ENCODE data around the gene SBK1.
A peak's percentile ranks its signal among the peaks of the same experiment; 100 is the strongest.
"Not testable (repeated sequence)": the region's sequence is repeated elsewhere in the genome, so short reads cannot be mapped to it uniquely, and the experiment has no call there.

The SBK1 gene

DNA sequence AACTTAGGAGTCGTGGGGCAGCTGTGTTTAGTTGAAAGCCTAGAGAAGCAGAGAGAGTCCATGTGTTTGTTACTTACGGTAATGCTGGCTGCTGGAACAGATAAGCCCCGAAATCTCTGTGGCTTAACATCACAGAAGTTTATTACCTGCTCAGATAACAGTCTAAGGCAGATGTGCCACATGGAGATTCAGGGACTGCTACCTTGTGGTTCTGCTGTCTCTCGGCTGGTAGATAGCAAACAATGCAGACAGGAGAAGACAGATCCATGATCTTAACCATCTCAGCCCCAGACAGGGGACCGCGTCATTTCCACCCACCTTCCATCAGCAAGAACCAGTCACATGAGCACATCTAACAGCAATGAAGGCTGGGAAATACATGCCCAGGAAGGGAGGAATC lies 40.3 kb downstream of the SBK1 start:
- H3K4me1 Mint-ChIP-seq; H3K4me3 Mint-ChIP-seq; ATAC-seq (replicated peaks; ENCODE audit: extremely low read depth, poor library complexity, severe bottlenecking); DNase-seq (ENCODE audit: low spot score in 2 of 2); H3K27ac Mint-ChIP-seq (ENCODE audit: low read depth); H3K36me3 Mint-ChIP-seq (ENCODE audit: insufficient read depth); H3K9me3 Mint-ChIP-seq; H3K27me3 Mint-ChIP-seq: not testable (repeated sequence)

DNA sequence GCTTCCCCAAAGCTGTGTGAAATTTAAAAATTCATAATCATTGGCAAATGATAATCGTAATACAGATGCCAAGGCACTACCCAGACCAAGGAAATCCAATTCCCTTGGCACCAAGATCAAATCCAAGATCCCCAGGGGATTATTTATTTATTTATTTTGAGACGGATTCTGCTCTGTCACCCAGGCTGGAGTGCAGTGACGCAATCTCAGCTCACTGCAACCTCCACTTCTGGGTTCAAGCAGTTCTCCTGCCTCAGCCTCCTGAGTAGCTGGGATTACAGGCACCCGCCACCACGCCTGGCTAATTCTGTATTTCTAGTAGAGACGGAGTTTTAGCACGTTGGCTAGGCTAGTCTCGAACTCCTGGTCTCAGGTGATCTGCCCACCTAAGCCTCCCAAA lies 43.4 kb downstream of the SBK1 start:
- DNase-seq (ENCODE audit: low spot score in 2 of 2); H3K9me3 Mint-ChIP-seq; H3K27ac Mint-ChIP-seq (ENCODE audit: low read depth); ATAC-seq (replicated peaks; ENCODE audit: extremely low read depth, poor library complexity, severe bottlenecking); H3K36me3 Mint-ChIP-seq (ENCODE audit: insufficient read depth); H3K27me3 Mint-ChIP-seq; H3K4me1 Mint-ChIP-seq; H3K4me3 Mint-ChIP-seq: not testable (repeated sequence)

DNA sequence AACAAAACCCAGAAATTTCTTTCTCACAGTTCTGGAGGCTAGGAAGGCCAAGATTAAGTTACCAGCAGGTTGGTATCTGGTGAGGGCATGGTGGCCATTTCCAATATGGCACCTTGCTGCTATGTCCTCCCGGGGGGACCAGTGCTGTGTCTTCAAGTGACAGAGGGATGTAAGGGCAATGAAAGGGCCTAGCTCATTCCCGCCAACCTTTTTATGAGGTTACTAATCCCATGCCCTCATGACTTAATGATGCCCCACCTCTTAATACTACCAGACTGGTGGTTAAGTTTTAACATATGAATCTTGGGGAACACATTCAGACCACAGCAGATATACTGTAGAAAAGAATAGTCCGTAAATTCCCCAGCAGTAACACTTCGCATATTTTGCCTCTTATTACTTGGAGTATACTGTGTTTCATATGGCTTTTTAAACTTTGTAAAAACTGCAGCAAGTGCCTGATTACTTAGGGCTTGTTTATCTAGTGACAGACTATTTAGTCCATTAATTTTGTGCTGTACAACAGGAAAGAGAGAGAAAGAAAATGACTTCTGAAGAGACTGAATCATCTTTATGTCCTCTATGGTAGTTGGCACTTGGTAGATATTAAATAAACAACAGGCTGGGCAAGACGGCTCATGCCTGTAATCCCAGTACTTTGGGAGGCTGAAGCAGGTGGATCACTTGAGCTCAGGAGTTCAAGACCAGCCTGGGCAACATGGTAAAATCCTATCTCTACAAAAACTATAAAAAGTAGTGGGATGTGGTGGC lies 44.8 kb downstream of the SBK1 start:
- not testable (repeated sequence) for DNase-seq (ENCODE audit: low spot score in 2 of 2); H3K36me3 Mint-ChIP-seq (ENCODE audit: insufficient read depth); H3K27me3 Mint-ChIP-seq; H3K4me1 Mint-ChIP-seq; H3K9me3 Mint-ChIP-seq; H3K4me3 Mint-ChIP-seq; H3K27ac Mint-ChIP-seq (ENCODE audit: low read depth); ATAC-seq (replicated peaks; ENCODE audit: extremely low read depth, poor library complexity, severe bottlenecking)

GRCh38 chr16:28338230-28338629 lies 45.9 kb downstream of the SBK1 start:
- ATAC-seq (replicated peaks; ENCODE audit: extremely low read depth, poor library complexity, severe bottlenecking); H3K27me3 Mint-ChIP-seq; H3K9me3 Mint-ChIP-seq; DNase-seq (ENCODE audit: low spot score in 2 of 2); H3K4me3 Mint-ChIP-seq; H3K36me3 Mint-ChIP-seq (ENCODE audit: insufficient read depth); H3K27ac Mint-ChIP-seq (ENCODE audit: low read depth); H3K4me1 Mint-ChIP-seq: not testable (repeated sequence)

DNA sequence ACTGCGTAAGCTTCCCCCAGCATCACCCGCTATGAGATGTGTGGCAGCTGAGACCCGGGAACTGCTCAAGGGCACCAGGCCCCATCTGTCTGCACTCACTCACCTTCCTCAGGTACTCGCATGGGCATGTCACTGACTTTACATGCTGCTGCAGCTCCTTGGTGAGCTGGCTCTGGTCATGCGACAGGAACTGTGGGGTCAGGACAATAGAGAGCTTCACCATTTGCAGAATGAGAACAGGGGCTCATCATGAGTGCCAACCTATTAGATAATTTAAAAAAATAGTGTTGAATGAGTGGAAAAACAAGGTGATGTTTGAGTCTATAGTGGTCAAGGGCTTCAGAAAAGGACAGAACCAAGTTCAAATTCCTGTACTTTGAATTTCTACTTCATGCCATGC lies 70.3 kb downstream of the SBK1 start:
- not testable (repeated sequence) for ATAC-seq (replicated peaks; ENCODE audit: extremely low read depth, poor library complexity, severe bottlenecking); H3K4me3 Mint-ChIP-seq; H3K36me3 Mint-ChIP-seq (ENCODE audit: insufficient read depth); H3K9me3 Mint-ChIP-seq; H3K4me1 Mint-ChIP-seq; DNase-seq (ENCODE audit: low spot score in 2 of 2); H3K27me3 Mint-ChIP-seq; H3K27ac Mint-ChIP-seq (ENCODE audit: low read depth)

- H3K4me1 Mint-ChIP-seq; H3K4me3 Mint-ChIP-seq; H3K27me3 Mint-ChIP-seq; H3K27ac Mint-ChIP-seq (ENCODE audit: low read depth); DNase-seq (ENCODE audit: low spot score in 2 of 2); H3K36me3 Mint-ChIP-seq (ENCODE audit: insufficient read depth); ATAC-seq (replicated peaks; ENCODE audit: extremely low read depth, poor library complexity, severe bottlenecking); H3K9me3 Mint-ChIP-seq: not testable (repeated sequence)
Observed at GRCh38 chr16:28363408-28363807, 71.1 kb downstream of the SBK1 start, which contains the start of gene NPIPB6. TSS of gene NPIPB6 (minus strand) at chr16:28363508. CDS start at chr16:28362822, 686 bp downstream.

DNA sequence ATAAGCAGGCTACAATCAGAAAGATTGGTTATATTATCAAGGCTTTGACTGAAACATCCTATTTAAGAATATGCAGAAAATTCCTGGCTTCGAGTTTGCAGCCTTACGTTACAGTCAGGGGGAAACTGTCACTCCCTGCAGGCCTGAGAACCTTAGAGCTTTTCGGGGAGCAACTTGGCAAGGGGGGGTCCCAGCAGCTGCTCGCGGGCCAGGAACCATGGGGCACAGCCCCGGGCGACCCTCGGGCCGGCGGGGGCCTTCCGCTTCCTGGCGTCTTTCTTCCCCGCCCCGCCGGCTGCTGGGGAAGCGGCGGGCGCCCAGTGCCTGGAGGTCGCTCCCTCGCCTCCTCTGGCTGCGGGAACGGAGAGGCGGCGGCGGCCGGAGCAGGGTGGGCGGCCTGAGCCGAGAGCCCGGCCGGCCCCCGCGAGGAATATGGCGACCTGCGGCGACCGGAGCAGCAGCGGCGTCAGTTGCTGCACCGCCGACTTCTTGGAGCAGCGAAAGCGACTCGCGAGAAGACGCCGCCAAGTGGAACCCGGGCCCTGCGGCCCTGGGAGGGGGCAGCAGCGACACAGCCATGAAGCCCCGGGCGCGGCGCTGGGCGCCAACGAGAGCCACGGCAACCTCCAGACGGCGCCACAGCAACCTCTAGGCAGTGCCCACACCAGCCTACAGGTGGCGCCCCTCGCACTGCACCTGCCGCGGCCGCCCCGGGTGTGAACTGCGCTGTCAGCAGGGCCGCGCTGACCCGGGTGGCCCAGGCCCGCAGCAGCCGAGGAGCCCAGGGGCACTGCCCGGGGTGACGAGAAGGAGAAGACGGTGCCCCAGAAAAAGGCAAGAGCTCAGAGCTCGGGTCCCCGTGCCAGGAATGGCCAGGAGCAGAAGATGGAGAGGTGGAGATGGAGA lies 72.2 kb downstream of the SBK1 start:
- ATAC-seq (replicated peaks; ENCODE audit: extremely low read depth, poor library complexity, severe bottlenecking) (peak; percentile 99), DNase-seq (ENCODE audit: low spot score in 2 of 2) (peak in 1 of 2 donors; percentile 22)
- not testable (repeated sequence) for H3K27ac Mint-ChIP-seq (ENCODE audit: low read depth); H3K27me3 Mint-ChIP-seq; H3K4me3 Mint-ChIP-seq; H3K36me3 Mint-ChIP-seq (ENCODE audit: insufficient read depth); H3K4me1 Mint-ChIP-seq; H3K9me3 Mint-ChIP-seq

GRCh38 chr16:28367926-28368325 lies 75.6 kb downstream of the SBK1 start:
- not testable (repeated sequence) for H3K9me3 Mint-ChIP-seq; H3K27me3 Mint-ChIP-seq; H3K36me3 Mint-ChIP-seq (ENCODE audit: insufficient read depth); H3K4me1 Mint-ChIP-seq; H3K27ac Mint-ChIP-seq (ENCODE audit: low read depth); DNase-seq (ENCODE audit: low spot score in 2 of 2); ATAC-seq (replicated peaks; ENCODE audit: extremely low read depth, poor library complexity, severe bottlenecking); H3K4me3 Mint-ChIP-seq
